HCT116 (cell line): ENCODE data around the gene TNS3. TPM values are rescaled to one million over a fixed set of nuclear protein-coding genes. Genes with fewer than 3 reads are reported as not detected.

Experiments
- ATAC-seq: fragments of 200-7000 bp; cut with Tn5 transposase; 2 replicates; pipeline ENCODE4 v1.9.1; 2020; ENCODE audit warnings: mild to moderate bottlenecking, moderate library complexity
- BruUV-seq: library from RNA; stranded (reverse); fragments of 400-500 nt; replicated peaks from 2 replicates; lab custom pipeline; 2021; lab: Mats Ljungman, UMichigan
- CTCF ChIA-PET: fragments of 300-600 bp; sonication (Branson Sonifier 250); formaldehyde crosslinking; loops from one replicate; lab custom pipeline; 2021; ENCODE audit warnings: antibody characterized with exemption; lab: Charles Lee
- POLR2A ChIA-PET: fragments of 300-600, 350-600 bp; sonication (Branson Sonifier 250); formaldehyde crosslinking; loops from one replicate; lab custom pipeline; 2021; ENCODE audit warnings: antibody characterized with exemption; lab: Charles Lee
- RAD21 ChIA-PET, 2 experiments: fragments of 300-600 bp; sonication (Branson Sonifier 250); formaldehyde crosslinking; loops; one replicate each; lab custom pipeline; 2023; ENCODE audit warnings: low total read pairs in 2 of 2; ENCODE audit not compliant: uncharacterized antibody in 2 of 2, unreplicated experiment in 2 of 2, low non-redundant PET in 1 of 2; lab: Charles Lee
- DNase-seq: peaks from one replicate; pipeline ENCODE4 v3.0.0-alpha.2; 2010; ENCODE audit warnings: low read depth, low spot score
- H2AFZ ChIP-seq: fragments of 200-600 bp; shearing (Covaris generic), sonication (generic); 2 replicates; pipeline ENCODE4 v1.6.1; 2017; ENCODE audit warnings: low read depth, mixed run types, mixed read lengths, antibody characterized with exemption, low read length; ENCODE audit not compliant: poor library complexity, severe bottlenecking
- H3K27ac ChIP-seq: 2 replicates; pipeline ENCODE4 v1.5.1; 2012; ENCODE audit warnings: low read depth, low read length
- H3K27me3 ChIP-seq: fragments of 200-600 bp; sonication (generic); 2 replicates; pipeline ENCODE4 v1.6.1; 2016; ENCODE audit warnings: mixed run types, low read length, mixed read lengths; ENCODE audit not compliant: insufficient read depth
- H3K36me3 ChIP-seq, 2 experiments: fragments of 200-500 bp in 1 of 2; fragments of 200-600 bp in 1 of 2; sonication (Bioruptor generic) in 1 of 2; sonication (generic) in 1 of 2; 2 replicates each; pipeline versions ENCODE4 v1.5.1 to v1.6.1; 2014 to 2016; ENCODE audit warnings: low read length in 2 of 2, inconsistent platforms in 1 of 2, mixed read lengths in 1 of 2, mixed run types in 1 of 2; ENCODE audit not compliant: insufficient read depth in 2 of 2, control insufficient read depth in 1 of 2
- H3K4me1 ChIP-seq, 2 experiments: fragments of 200-600 bp in 1 of 2; sonication (generic) in 1 of 2; 2 replicates each; pipeline versions ENCODE4 v1.5.1 to v1.6.1; 2012 to 2017; ENCODE audit warnings: low read length in 2 of 2, inconsistent platforms in 1 of 2, mild to moderate bottlenecking in 1 of 2, mixed read lengths in 1 of 2, mixed run types in 1 of 2, moderate library complexity in 1 of 2; ENCODE audit not compliant: insufficient read depth in 2 of 2, control insufficient read depth in 1 of 2
- H3K4me2 ChIP-seq: fragments of 200-600 bp; sonication (generic); 2 replicates; pipeline ENCODE4 v1.6.1; 2017; ENCODE audit warnings: mixed run types, low read length, mixed read lengths
- H3K4me3 ChIP-seq, 2 experiments: fragments of 200-600 bp in 1 of 2; sonication (generic) in 1 of 2; replicated peaks in 1 of 2; 2 replicates each; pipeline ENCODE4 v1.5.1; 2011 to 2016; ENCODE audit warnings: low read length in 2 of 2, control low read depth in 1 of 2, low read depth in 1 of 2, mild to moderate bottlenecking in 1 of 2, mixed read lengths in 1 of 2, mixed run types in 1 of 2
- H3K79me2 ChIP-seq: fragments of 200-600 bp; sonication (generic); 2 replicates; pipeline ENCODE4 v1.6.1; 2017; ENCODE audit warnings: mild to moderate bottlenecking, mixed run types, low read length, moderate library complexity, mixed read lengths; ENCODE audit not compliant: insufficient read depth
- H3K9ac ChIP-seq: fragments of 200-600 bp; sonication (generic); 2 replicates; pipeline ENCODE4 v1.6.1; 2016; ENCODE audit warnings: low read length, mixed read lengths
- H3K9me2 ChIP-seq: fragments of 200-600 bp; sonication (generic), shearing (Covaris generic); 2 replicates; pipeline ENCODE4 v1.6.1; 2017; ENCODE audit warnings: mixed run types, mild to moderate bottlenecking, moderate library complexity; ENCODE audit not compliant: insufficient read depth
- H3K9me3 ChIP-seq, 2 experiments: fragments of 200-500 bp in 1 of 2; fragments of 200-600 bp in 1 of 2; sonication (Bioruptor generic) in 1 of 2; sonication (generic) in 1 of 2; 2 replicates each; pipeline ENCODE4 v1.6.1; 2014 to 2017; ENCODE audit warnings: low read length in 2 of 2, mixed read lengths in 2 of 2, inconsistent platforms in 1 of 2, low read depth in 1 of 2, mild to moderate bottlenecking in 1 of 2, mixed run types in 1 of 2, moderate library complexity in 1 of 2; ENCODE audit not compliant: control insufficient read depth in 1 of 2, insufficient read depth in 1 of 2
- H4K20me1 ChIP-seq: fragments of 200-600 bp; sonication (generic), shearing (Covaris generic); 2 replicates; pipeline ENCODE4 v1.6.1; 2017; ENCODE audit warnings: mixed run types, mild to moderate bottlenecking, moderate library complexity; ENCODE audit not compliant: insufficient read depth
- CBX3 ChIP-seq: IDR thresholded peaks from 2 replicates; pipeline ENCODE4 v1.6.1; 2012; ENCODE audit warnings: low read depth
- CEBPB ChIP-seq: IDR thresholded peaks from 2 replicates; pipeline ENCODE4 v1.6.1; 2012; ENCODE audit warnings: low read depth
- ELF1 ChIP-seq: IDR thresholded peaks from 2 replicates; pipeline ENCODE4 v1.6.1; 2012; ENCODE audit warnings: low read depth, borderline replicate concordance
- JUND ChIP-seq: IDR thresholded peaks from 2 replicates; pipeline ENCODE4 v1.6.1; 2012
- POLR2A ChIP-seq: IDR thresholded peaks from 2 replicates; pipeline ENCODE4 v1.7.0; 2011; ENCODE audit warnings: borderline replicate concordance; ENCODE audit not compliant: insufficient read depth, insufficient read length; ENCODE audit errors: extremely low read depth
- POLR2AphosphoS5 ChIP-seq: IDR thresholded peaks from 2 replicates; pipeline ENCODE4 v1.6.1; 2011; ENCODE audit warnings: mild to moderate bottlenecking, low read depth, low read length, moderate library complexity
- RAD21 ChIP-seq: IDR thresholded peaks from 2 replicates; pipeline ENCODE4 v1.6.1; 2012; ENCODE audit warnings: low read depth, mild to moderate bottlenecking
- SIN3A ChIP-seq: IDR thresholded peaks from 2 replicates; pipeline ENCODE4 v1.6.1; 2012; ENCODE audit warnings: low read depth
- SRF ChIP-seq: IDR thresholded peaks from 2 replicates; pipeline ENCODE4 v1.6.1; 2012; ENCODE audit warnings: low read depth
- ZNF274 ChIP-seq: fragments of 200-500 bp; sonication (Bioruptor generic); IDR thresholded peaks from 2 replicates; pipeline ENCODE4 v1.6.1; 2014; ENCODE audit warnings: mild to moderate bottlenecking, low read depth, low read length, inconsistent platforms
- intact Hi-C: fragments of 100-400 bp; cut with micrococcal nuclease; formaldehyde crosslinking; loops from 2 replicates; pipeline ENCODE4 v1.10.0; 2022
- total RNA-seq: library from RNA; stranded (reverse); gene quantifications from one replicate; pipeline ENCODE4 v1.2.1, GENCODE V29; 2021; ENCODE audit not compliant: unreplicated experiment
- TF ChIP-seq, protein P1 (sequence below): IDR thresholded peaks from 2 replicates; pipeline ENCODE4 v1.6.1; 2012; ENCODE audit warnings: low read depth
- TF ChIP-seq, protein P2 (sequence below): IDR thresholded peaks from 2 replicates; pipeline ENCODE4 v1.6.1; 2011; ENCODE audit warnings: mild to moderate bottlenecking, low read length, moderate library complexity; ENCODE audit not compliant: insufficient replicate concordance; ENCODE audit errors: extremely low read depth
- TF ChIP-seq, protein P3 (sequence below), 3 experiments: fragments of 200-600 bp in 1 of 3; sonication (generic) in 1 of 3; IDR thresholded peaks in 2 of 3; conservative IDR thresholded peaks in 1 of 3; 2 replicates each; pipeline ENCODE4 v1.5.1; 2012 to 2017; ENCODE audit warnings: low read depth in 2 of 3, low read length in 2 of 3, antibody characterized with exemption in 1 of 3, borderline replicate concordance in 1 of 3, control low read depth in 1 of 3, mild to moderate bottlenecking in 1 of 3, mixed read lengths in 1 of 3, mixed run types in 1 of 3, moderate library complexity in 1 of 3; ENCODE audit not compliant: insufficient read depth in 1 of 3

Gene TNS3
- total RNA-seq, 1 experiment from 2014 or later: 9.1 TPM

DNA sequence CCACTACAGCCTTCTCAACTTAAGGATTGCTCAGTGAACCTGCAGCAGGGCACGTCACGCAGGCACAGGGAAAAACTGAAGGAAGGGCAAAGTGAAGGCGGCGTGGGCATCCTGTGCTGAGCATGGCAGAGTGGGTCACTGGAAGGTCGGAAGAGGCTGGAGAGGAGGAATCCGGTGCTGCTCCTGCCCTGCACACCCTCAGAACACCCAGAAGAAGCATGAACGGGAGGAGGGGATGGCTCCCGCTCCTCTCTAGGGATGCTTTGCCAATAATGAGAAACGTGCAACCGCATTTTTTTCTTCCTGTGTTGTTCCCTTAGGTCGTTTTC is 175.1 kb downstream of the TNS3 start:
- no peak overlapping the region for H3K27ac ChIP-seq
- no peaks in the 10 kb centered on the region for H4K20me1 ChIP-seq
- DNase-seq: no peak
- no peak for ATAC-seq
- no peaks in the 10 kb centered on the region for H3K27me3 ChIP-seq
- CTCF ChIA-PET: no interaction called here
- TF ChIP-seq ZNF274: no peak
- no peak for TF ChIP-seq SRF
- TF ChIP-seq CEBPB: no peak
- TF ChIP-seq, protein P1, sequence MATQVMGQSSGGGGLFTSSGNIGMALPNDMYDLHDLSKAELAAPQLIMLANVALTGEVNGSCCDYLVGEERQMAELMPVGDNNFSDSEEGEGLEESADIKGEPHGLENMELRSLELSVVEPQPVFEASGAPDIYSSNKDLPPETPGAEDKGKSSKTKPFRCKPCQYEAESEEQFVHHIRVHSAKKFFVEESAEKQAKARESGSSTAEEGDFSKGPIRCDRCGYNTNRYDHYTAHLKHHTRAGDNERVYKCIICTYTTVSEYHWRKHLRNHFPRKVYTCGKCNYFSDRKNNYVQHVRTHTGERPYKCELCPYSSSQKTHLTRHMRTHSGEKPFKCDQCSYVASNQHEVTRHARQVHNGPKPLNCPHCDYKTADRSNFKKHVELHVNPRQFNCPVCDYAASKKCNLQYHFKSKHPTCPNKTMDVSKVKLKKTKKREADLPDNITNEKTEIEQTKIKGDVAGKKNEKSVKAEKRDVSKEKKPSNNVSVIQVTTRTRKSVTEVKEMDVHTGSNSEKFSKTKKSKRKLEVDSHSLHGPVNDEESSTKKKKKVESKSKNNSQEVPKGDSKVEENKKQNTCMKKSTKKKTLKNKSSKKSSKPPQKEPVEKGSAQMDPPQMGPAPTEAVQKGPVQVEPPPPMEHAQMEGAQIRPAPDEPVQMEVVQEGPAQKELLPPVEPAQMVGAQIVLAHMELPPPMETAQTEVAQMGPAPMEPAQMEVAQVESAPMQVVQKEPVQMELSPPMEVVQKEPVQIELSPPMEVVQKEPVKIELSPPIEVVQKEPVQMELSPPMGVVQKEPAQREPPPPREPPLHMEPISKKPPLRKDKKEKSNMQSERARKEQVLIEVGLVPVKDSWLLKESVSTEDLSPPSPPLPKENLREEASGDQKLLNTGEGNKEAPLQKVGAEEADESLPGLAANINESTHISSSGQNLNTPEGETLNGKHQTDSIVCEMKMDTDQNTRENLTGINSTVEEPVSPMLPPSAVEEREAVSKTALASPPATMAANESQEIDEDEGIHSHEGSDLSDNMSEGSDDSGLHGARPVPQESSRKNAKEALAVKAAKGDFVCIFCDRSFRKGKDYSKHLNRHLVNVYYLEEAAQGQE: no peak
- no peak for TF ChIP-seq RAD21
- TF ChIP-seq SIN3A: no peak
- TF ChIP-seq, protein P2, sequence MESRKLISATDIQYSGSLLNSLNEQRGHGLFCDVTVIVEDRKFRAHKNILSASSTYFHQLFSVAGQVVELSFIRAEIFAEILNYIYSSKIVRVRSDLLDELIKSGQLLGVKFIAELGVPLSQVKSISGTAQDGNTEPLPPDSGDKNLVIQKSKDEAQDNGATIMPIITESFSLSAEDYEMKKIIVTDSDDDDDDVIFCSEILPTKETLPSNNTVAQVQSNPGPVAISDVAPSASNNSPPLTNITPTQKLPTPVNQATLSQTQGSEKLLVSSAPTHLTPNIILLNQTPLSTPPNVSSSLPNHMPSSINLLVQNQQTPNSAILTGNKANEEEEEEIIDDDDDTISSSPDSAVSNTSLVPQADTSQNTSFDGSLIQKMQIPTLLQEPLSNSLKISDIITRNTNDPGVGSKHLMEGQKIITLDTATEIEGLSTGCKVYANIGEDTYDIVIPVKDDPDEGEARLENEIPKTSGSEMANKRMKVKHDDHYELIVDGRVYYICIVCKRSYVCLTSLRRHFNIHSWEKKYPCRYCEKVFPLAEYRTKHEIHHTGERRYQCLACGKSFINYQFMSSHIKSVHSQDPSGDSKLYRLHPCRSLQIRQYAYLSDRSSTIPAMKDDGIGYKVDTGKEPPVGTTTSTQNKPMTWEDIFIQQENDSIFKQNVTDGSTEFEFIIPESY: no peak
- no peak for TF ChIP-seq ELF1
- TF ChIP-seq POLR2A: no peak
- TF ChIP-seq, protein P3, sequence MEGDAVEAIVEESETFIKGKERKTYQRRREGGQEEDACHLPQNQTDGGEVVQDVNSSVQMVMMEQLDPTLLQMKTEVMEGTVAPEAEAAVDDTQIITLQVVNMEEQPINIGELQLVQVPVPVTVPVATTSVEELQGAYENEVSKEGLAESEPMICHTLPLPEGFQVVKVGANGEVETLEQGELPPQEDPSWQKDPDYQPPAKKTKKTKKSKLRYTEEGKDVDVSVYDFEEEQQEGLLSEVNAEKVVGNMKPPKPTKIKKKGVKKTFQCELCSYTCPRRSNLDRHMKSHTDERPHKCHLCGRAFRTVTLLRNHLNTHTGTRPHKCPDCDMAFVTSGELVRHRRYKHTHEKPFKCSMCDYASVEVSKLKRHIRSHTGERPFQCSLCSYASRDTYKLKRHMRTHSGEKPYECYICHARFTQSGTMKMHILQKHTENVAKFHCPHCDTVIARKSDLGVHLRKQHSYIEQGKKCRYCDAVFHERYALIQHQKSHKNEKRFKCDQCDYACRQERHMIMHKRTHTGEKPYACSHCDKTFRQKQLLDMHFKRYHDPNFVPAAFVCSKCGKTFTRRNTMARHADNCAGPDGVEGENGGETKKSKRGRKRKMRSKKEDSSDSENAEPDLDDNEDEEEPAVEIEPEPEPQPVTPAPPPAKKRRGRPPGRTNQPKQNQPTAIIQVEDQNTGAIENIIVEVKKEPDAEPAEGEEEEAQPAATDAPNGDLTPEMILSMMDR (IDR thresholded peaks at IDR 0.05 in 2 of 3, conservative IDR thresholded peaks at IDR 0.05 in 1 of 3; ENCODE audit: borderline replicate concordance in 1 of 3, insufficient read depth in 1 of 3, low read depth in 2 of 3, low read length in 2 of 3): no peak
- no peak for TF ChIP-seq POLR2AphosphoS5
- TF ChIP-seq JUND: no peak
- no peak for TF ChIP-seq CBX3
- POLR2A ChIA-PET: no interaction called here
- H3K4me3 ChIP-seq: no peak overlapping the region
- no peaks in the 10 kb centered on the region for H3K36me3 ChIP-seq
- H3K79me2 ChIP-seq: no peaks in the 10 kb centered on the region
- BruUV-seq: no TSS peak
- H3K9me3 ChIP-seq: no peaks in the 10 kb centered on the region
- H3K4me1 ChIP-seq: peaks cover 0 to 16% of the 10 kb centered on the region in 2 experiments; a peak in 2 of 4 replicates
- intact Hi-C loops: no loop called here
- no peaks in the 10 kb centered on the region for H3K9me2 ChIP-seq
- RAD21 ChIA-PET: no interaction called here
- H3K9ac ChIP-seq: no peak overlapping the region
- H2AFZ ChIP-seq: no peak overlapping the region
- H3K4me2 ChIP-seq: no peak overlapping the region
